HG02610 (cell line): ENCODE measurements around the gene METAP1.
"Not testable (repeated sequence)": the region's sequence is repeated elsewhere in the genome, so short reads cannot be mapped to it uniquely, and the experiment has no call there.

ENCODE experiments used
- ATAC-seq: cut with Tn5 transposase; IDR thresholded peaks from one replicate; pipeline ENCODE4 v1.9.1; 2021; ENCODE audit warnings: mild to moderate bottlenecking, moderate library complexity; ENCODE audit not compliant: unreplicated experiment

METAP1 gene

GRCh38 chr4:98995183-98996055 is at the start of gene METAP1:
Gene METAP1 (plus strand): TSS chr4:98995721. CDS start chr4:98995754, 33 bp downstream.
- ATAC-seq: peak; percentile 94

GRCh38 chr4:98946359-98946758 is 49.2 kb upstream of the METAP1 start:
- no peak for ATAC-seq

- ATAC-seq: no peak
Measured at GRCh38 chr4:98950925-98951324, 44.6 kb upstream of the METAP1 start.

DNA sequence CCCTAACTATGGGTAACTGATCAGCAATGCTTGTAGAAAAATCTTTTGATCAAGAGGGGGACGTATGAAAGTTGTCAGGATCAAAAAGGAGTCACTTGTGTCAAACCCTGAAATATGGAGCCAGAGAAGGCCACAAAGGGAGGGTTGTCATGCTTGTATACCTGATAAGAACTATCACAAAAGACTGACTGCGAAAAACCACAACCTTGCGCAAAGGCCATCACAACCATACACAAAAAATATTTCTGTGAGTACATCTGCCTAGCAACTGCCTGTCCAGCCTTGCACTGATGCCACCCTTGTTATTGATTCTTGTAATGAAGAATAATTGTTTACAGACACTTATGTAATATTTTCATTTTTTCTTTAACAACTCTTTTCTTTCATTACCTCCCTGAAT is 43.8 kb upstream of the METAP1 start:
- ATAC-seq: no peak

GRCh38 chr4:98955229-98955628 is 40.3 kb upstream of the METAP1 start:
- ATAC-seq: no peak

DNA sequence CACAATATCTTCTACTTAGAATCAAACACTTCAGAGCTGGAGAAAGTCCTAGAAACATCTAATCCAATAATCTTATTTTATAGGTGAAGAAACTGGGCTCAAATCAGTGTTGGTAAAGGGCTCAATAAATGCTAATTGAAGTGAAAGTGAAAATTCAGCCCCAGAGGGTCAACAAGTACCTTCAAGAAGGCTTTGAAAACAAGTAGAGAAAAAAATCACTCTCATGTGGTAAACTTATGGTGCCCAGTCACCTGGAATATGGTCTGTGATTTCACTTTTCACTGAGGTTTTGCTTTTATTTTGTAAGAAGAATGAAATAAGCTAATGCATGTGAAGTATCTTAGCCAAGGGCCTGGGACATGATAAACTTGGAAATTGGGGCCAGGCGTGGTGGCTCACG is 37.5 kb upstream of the METAP1 start:
- ATAC-seq: no peak

GRCh38 chr4:98959411-98959810 is 36.1 kb upstream of the METAP1 start:
- ATAC-seq: no peak

- no peak for ATAC-seq
Measured at GRCh38 chr4:98961770-98962169, 33.8 kb upstream of the METAP1 start.

DNA sequence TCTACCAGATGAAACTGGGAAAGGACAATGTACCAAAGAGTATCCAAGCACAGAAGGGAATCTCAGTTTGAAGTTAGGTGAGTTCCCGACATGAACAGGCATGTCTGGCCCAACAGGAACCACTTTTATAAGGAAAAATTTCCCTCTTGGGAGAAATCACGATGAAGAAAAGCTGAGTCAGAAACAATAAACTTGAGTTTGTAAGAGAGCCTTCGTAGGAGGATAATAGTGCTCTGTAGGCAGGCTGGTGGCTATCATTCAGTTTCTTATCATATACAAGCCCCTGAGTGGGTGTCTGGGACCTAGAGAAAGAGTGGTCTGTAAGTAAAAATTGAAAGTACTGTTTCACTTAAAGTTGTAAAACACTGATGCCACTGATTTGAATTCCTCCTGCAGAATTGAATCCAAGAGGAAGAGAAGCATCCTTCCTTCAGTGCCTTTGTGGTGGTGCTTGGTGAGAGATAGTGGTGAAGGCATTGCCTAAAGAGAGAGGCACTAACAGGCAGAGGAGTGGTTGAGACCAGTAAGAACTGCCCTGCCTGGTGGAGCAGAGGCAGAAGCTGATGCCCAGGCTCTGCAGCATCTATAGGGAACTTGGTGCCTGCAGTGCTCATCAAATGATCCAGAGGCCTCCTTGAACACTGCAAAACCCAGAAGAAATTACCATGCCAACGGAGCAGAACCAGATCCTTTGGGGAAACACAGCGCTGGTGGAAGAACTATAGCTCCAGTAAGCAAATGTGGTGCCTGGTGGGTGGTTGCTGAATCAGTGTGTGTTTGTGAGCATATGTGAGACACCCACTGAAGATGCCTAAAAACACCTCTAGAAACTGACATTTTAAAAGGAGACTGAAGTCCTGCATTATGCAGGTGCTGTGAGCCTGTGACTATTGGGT is 31.7 kb upstream of the METAP1 start:
- ATAC-seq: no peak

GRCh38 chr4:98966926-98967325 is 28.6 kb upstream of the METAP1 start:
- no peak for ATAC-seq

DNA sequence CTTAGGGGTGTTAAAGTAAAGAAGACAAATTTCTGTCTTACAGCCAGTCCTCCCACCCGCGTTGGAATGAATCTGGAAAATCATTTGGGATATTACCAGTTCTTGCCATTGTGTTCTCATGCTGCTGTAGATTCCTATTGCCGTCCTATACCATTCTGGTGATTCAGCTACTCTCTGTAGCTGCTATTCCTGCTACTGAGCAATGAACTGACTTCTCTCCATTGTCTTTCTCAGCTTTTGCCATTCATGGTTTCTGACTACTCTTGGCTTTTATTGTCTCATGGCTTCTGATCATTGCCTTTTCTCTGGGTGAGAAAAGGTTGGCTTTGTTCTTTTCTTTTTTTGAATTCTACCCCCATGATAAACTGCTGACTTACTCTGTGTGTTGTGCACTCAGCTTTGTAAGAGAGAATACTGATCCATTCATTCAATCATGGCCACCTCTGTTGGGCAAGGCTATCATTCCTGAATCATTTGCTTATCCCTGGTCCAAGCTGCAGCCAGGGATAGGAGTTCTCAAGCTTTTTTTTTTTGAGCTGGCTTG is 27.7 kb upstream of the METAP1 start:
- no peak for ATAC-seq

- no peak for ATAC-seq
Measured at GRCh38 chr4:98969878-98970785, 25.4 kb upstream of the METAP1 start.

GRCh38 chr4:98976716-98977115 is 18.8 kb upstream of the METAP1 start:
- no peak for ATAC-seq

GRCh38 chr4:98977557-98977956 is 18.0 kb upstream of the METAP1 start:
- ATAC-seq: no peak

DNA sequence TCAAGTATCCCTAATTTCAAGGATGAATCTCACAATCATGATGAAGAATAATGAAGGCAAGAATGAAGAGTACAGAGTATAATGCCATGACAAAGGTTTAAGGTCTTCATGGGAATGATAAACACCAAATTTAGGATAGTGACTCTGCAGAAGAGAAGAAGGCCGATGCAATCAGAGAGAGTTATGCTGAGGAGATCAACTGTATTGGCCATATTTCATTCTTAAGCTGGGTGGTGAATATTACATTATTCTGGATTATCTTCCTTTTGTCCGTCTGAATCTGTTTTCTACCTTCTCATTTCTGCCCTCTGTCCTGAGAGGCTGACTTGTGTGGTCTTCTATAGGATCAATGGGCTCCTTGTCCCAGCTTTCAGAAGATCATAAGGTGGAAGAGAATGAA is 7.8 kb upstream of the METAP1 start:
- no peak for ATAC-seq

DNA sequence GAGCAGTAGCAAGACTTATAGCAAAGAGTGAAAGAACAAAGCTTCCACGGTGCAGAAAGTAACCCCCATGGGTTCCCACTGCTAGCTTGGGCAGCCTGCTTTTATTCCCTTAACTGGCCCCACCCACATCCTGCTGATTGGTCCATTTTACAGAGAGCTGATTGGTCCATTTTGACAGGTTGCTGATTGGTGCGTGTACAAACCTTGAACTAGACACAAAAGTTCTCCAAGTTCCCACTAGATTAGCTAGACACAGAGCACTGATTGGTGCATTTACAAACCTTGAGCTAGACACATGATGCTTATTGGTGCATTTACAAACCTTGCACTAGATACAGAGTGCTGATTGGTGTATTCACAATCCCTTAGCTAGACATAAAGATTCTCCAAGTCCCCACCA is 2.7 kb upstream of the METAP1 start:
- not testable (repeated sequence) for ATAC-seq

GRCh38 chr4:98993419-98994071 is 2.0 kb upstream of the METAP1 start:
- no peak for ATAC-seq

GRCh38 chr4:98994474-98995182 is 893 bp upstream of the METAP1 start:
- no peak for ATAC-seq

GRCh38 chr4:98996056-98996764 is 689 bp downstream of the METAP1 start:
- peak; percentile 14 for ATAC-seq
